Right atrium auricular region (tissue), 2 donors: Measurements from ENCODE around the gene BTNL3. TPM values are rescaled to one million over a fixed set of nuclear protein-coding genes. Genes with fewer than 3 reads are reported as not detected.
"Not testable (repeated sequence)": the region's sequence is repeated elsewhere in the genome, so short reads cannot be mapped to it uniquely, and the experiment has no call there.

Source experiments
- DNase-seq: peaks from one replicate; pipeline ENCODE4 v3.0.0-alpha.2; 2019; ENCODE audit warnings: low spot score
- H3K27ac ChIP-seq, 2 donors: fragments of 200-600 bp; sonication (generic); 1 replicate in 1 of 2; 2 replicates in 1 of 2; pipeline ENCODE4 v1.5.1; 2016 to 2019
- H3K27me3 ChIP-seq, 2 donors: fragments of 200-600 bp; sonication (generic); one replicate each; pipeline versions ENCODE4 v1.5.1 to v1.6.0; 2017 to 2019
- H3K36me3 ChIP-seq: fragments of 200-600 bp; sonication (generic); one replicate; pipeline ENCODE4 v1.5.1; 2016
- H3K4me1 ChIP-seq, 2 donors: fragments of 200-600 bp; sonication (generic); one replicate each; pipeline versions ENCODE4 v1.5.1 to v1.6.0; 2017 to 2019
- H3K4me3 ChIP-seq, 2 donors: fragments of 200-600 bp; sonication (generic); 1 replicate in 1 of 2; 2 replicates in 1 of 2; pipeline ENCODE4 v1.5.1; 2017 to 2019; ENCODE audit warnings: mild to moderate bottlenecking in 1 of 2, moderate library complexity in 1 of 2
- H3K9me3 ChIP-seq, 2 donors: fragments of 200-600 bp; sonication (generic); one replicate each; pipeline ENCODE4 v1.5.1; 2019
- CTCF ChIP-seq, 2 donors: fragments of 200-600 bp; sonication (generic); IDR thresholded peaks; one replicate each; pipeline ENCODE4 v1.5.1; 2019; ENCODE audit warnings: antibody characterized with exemption in 2 of 2
- total RNA-seq, 2 donors: library from RNA; depleted of rRNA; stranded (reverse); fragments of >200 nt; gene quantifications; one replicate each; pipeline ENCODE4 v1.1.0, GENCODE V29; 2016

BTNL3 gene
- total RNA-seq, 2 donors from 2014 or later: not detected

- H3K27me3 ChIP-seq: no peaks in the 10 kb centered on the region
- TF ChIP-seq CTCF (IDR thresholded peaks at IDR 0.05): no peak
Measured at GRCh38 chr5:181005791-181006190, 17.1 kb downstream of the BTNL3 start.

GRCh38 chr5:181008136-181008535, 19.5 kb downstream of the BTNL3 start:
- no peaks in the 10 kb centered on the region for H3K4me1 ChIP-seq
- H3K36me3 ChIP-seq: no peaks in the 10 kb centered on the region
- H3K4me3 ChIP-seq: no peak overlapping the region
- no peak for TF ChIP-seq CTCF (IDR thresholded peaks at IDR 0.05)
- H3K27ac ChIP-seq: no peak overlapping the region
- no peaks in the 10 kb centered on the region for H3K9me3 ChIP-seq
- no peaks in the 10 kb centered on the region for H3K27me3 ChIP-seq
- DNase-seq: no peak

More at GRCh38 chr5:181005791-181006190, 17.1 kb downstream of the BTNL3 start:
- no peak for DNase-seq
- H3K4me1 ChIP-seq: no peaks in the 10 kb centered on the region
- H3K27ac ChIP-seq: no peak overlapping the region
- H3K36me3 ChIP-seq: no peaks in the 10 kb centered on the region
- no peaks in the 10 kb centered on the region for H3K9me3 ChIP-seq
- H3K4me3 ChIP-seq: no peak overlapping the region

DNA sequence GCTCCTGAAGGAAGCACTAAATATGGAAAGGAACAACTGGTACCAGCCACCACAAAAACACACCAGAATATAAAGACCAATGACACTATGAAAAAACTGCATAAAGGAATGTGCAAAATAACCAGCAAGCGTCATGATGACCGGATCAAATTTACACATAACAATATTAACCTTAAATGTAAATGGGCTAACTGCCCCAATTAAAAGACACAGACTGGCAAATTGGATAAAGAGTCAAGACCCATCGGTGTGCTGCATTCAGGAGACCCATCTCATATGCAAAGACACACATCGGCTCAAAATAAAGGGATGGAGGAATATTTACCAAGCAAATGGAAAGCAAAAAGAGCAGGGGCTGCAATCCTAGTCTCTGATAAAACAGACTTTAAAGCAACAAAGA, 21.4 kb downstream of the BTNL3 start:
- H3K36me3 ChIP-seq, H3K27ac ChIP-seq, H3K27me3 ChIP-seq, H3K9me3 ChIP-seq, H3K4me1 ChIP-seq, H3K4me3 ChIP-seq, DNase-seq: not testable (repeated sequence)

- not testable (repeated sequence) for H3K27me3 ChIP-seq, DNase-seq, H3K4me1 ChIP-seq
Measured at GRCh38 chr5:181014654-181015053, 26.0 kb downstream of the BTNL3 start.

GRCh38 chr5:181017448-181017847, 28.8 kb downstream of the BTNL3 start:
- not testable (repeated sequence) for H3K36me3 ChIP-seq

More at GRCh38 chr5:181014654-181015053, 26.0 kb downstream of the BTNL3 start:
- H3K4me3 ChIP-seq, H3K36me3 ChIP-seq, H3K9me3 ChIP-seq, H3K27ac ChIP-seq: not testable (repeated sequence)

GRCh38 chr5:181020688-181021087, 32.0 kb downstream of the BTNL3 start:
- Histone ChIP-seq H3K4me3 (no peak overlapping the region), H3K36me3 (no peaks in the 10 kb centered on the region), H3K4me1 (no peaks in the 10 kb centered on the region), H3K9me3 (peaks cover 0 to 31% of the 10 kb centered on the region in 2 donors), H3K27ac (no peak overlapping the region), H3K27me3 (no peaks in the 10 kb centered on the region)
- no peak for TF ChIP-seq CTCF (IDR thresholded peaks at IDR 0.05)
- no peak for DNase-seq

More at GRCh38 chr5:181017448-181017847, 28.8 kb downstream of the BTNL3 start:
- H3K4me3 ChIP-seq, H3K27me3 ChIP-seq, H3K4me1 ChIP-seq, DNase-seq, H3K27ac ChIP-seq: not testable (repeated sequence)
- H3K9me3 ChIP-seq: peaks cover 0 to 11% of the 10 kb centered on the region in 2 donors

- no peak overlapping the region for H3K27ac ChIP-seq
- no peak for TF ChIP-seq CTCF (IDR thresholded peaks at IDR 0.05)
- H3K9me3 ChIP-seq: peaks cover 0 to 31% of the 10 kb centered on the region in 2 donors
- no peak overlapping the region for H3K4me3 ChIP-seq
- no peaks in the 10 kb centered on the region for H3K36me3 ChIP-seq
- DNase-seq: no peak
- H3K4me1 ChIP-seq: no peaks in the 10 kb centered on the region
- H3K27me3 ChIP-seq: no peaks in the 10 kb centered on the region
Measured at GRCh38 chr5:181024245-181025064, 35.8 kb downstream of the BTNL3 start.
